IPS-15b (cell line): ENCODE results near the gene RFX8.
A peak's percentile ranks its signal among the peaks of the same experiment; 100 is the strongest.

Source experiments
- H3K27me3 ChIP-seq: one replicate; pipeline ENCODE4 v1.6.1; 2013; ENCODE audit warnings: low read length; ENCODE audit not compliant: control insufficient read depth, insufficient read depth
- H3K36me3 ChIP-seq: one replicate; pipeline ENCODE4 v1.6.1; 2013; ENCODE audit warnings: low read length; ENCODE audit not compliant: control insufficient read depth, insufficient read depth
- H3K4me1 ChIP-seq: one replicate; pipeline ENCODE4 v1.6.1; 2013; ENCODE audit warnings: mild to moderate bottlenecking, low read length; ENCODE audit not compliant: control insufficient read depth, insufficient read depth
- H3K4me3 ChIP-seq: one replicate; pipeline ENCODE4 v1.5.1; 2013; ENCODE audit warnings: low read depth, low read length
- H3K9ac ChIP-seq: one replicate; pipeline ENCODE4 v1.6.1; 2013; ENCODE audit warnings: low read depth, mild to moderate bottlenecking, low read length
- H3K9me3 ChIP-seq: one replicate; pipeline ENCODE4 v1.6.1; 2013; ENCODE audit warnings: mild to moderate bottlenecking, low read length; ENCODE audit not compliant: control insufficient read depth, insufficient read depth

RFX8 gene

GRCh38 chr2:101387151-101387834 is 87.6 kb downstream of the RFX8 start, which contains the start of gene CREG2:
TSS of gene CREG2 (minus strand) at chr2:101387503. CDS start at chr2:101387457, 46 bp downstream.
- no peaks in the 10 kb centered on the region for H3K9me3 ChIP-seq
- H3K4me3 ChIP-seq: peak within 1 kb of the TSS; percentile 89
- H3K9ac ChIP-seq: no peak within 1 kb of the TSS

GRCh38 chr2:101386599-101387150 is 88.2 kb downstream of the RFX8 start:
- H3K9ac ChIP-seq: no peak overlapping the region
- H3K9me3 ChIP-seq: no peaks in the 10 kb centered on the region
- peaks cover 29% of the 10 kb centered on the region for H3K27me3 ChIP-seq
- H3K4me3 ChIP-seq: peak overlapping the region; percentile 89
- no peaks in the 10 kb centered on the region for H3K4me1 ChIP-seq
- H3K36me3 ChIP-seq: no peaks in the 10 kb centered on the region

More at GRCh38 chr2:101387151-101387834, 87.6 kb downstream of the RFX8 start, which contains the start of gene CREG2:
- Histone ChIP-seq H3K36me3 (no peaks in the 10 kb centered on the region), H3K27me3 (peaks cover 29% of the 10 kb centered on the region), H3K4me1 (no peaks in the 10 kb centered on the region)

GRCh38 chr2:101383016-101383541 is 91.8 kb downstream of the RFX8 start:
- H3K9me3 ChIP-seq: no peaks in the 10 kb centered on the region
- H3K4me3 ChIP-seq: no peak overlapping the region
- H3K36me3 ChIP-seq: no peaks in the 10 kb centered on the region
- no peaks in the 10 kb centered on the region for H3K4me1 ChIP-seq
- H3K27me3 ChIP-seq: peaks cover 23% of the 10 kb centered on the region
- no peak overlapping the region for H3K9ac ChIP-seq

DNA sequence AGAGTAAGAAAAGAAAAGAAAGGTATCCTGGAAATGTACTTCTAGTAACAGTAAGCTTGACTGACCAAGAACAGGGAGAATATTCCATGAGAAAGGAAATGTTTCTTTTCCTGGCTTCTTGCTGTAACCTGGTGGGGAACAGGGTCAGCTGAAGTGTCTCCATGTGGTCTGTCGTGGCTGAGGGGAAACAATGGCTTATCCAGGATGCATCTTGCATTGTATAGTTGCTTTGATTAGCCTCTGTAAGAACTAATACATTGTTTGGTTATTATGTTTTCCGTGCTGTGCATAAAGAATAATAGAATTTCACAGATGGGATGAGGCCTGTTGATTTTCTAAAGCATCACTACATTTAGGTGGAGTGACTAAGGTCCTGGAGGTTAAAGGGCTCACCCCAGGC is 92.5 kb downstream of the RFX8 start:
- Histone ChIP-seq H3K9ac (no peak overlapping the region), H3K4me1 (no peaks in the 10 kb centered on the region), H3K9me3 (no peaks in the 10 kb centered on the region), H3K4me3 (no peak overlapping the region), H3K27me3 (peaks cover 16% of the 10 kb centered on the region), H3K36me3 (no peaks in the 10 kb centered on the region)

- Histone ChIP-seq H3K27me3 (peaks cover 1% of the 10 kb centered on the region), H3K9ac (no peak overlapping the region), H3K9me3 (no peaks in the 10 kb centered on the region), H3K4me3 (no peak overlapping the region), H3K36me3 (no peaks in the 10 kb centered on the region), H3K4me1 (no peaks in the 10 kb centered on the region)
Observed at GRCh38 chr2:101380376-101380775, 94.5 kb downstream of the RFX8 start.

DNA sequence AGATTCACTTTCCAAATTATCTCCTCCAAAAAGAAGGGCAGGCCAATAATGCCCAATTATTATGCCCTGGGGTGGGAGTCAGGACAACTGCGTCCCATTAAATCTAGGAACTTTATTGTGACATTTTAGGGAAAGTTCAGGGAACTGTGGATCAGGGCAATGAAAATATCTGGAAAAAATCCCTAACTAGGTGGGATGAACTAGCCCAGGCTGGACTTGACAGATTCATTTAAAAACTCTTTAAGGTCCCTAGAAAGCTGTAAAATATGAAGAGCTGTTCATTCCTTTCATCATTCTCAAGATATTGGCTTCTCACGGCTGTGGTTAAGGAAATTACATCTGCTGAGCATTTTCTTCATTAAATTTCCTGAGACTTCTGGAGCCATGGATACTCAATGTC is 95.8 kb downstream of the RFX8 start:
- Histone ChIP-seq H3K36me3 (no peaks in the 10 kb centered on the region), H3K4me1 (no peaks in the 10 kb centered on the region), H3K27me3 (no peaks in the 10 kb centered on the region), H3K9me3 (no peaks in the 10 kb centered on the region), H3K9ac (no peak overlapping the region), H3K4me3 (no peak overlapping the region)

DNA sequence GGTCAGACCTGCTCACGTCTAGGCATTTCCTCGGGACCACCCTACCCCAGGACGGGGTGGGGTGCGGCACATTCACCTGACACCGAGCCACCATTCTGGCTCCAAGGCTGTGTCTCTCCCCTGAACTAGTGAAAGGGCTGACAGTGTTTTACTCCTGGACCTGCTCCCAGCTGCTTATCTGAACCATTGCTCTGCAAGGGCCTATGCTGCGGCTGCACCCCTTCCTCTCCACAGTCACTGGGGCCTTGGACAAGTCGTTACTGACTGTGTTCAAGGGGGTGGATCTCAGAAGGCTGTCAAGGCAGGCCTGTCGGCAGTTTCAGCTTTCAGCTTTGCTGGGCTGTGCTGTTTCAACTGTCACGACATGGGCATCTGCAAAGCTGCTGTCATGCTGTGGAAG is 99.3 kb downstream of the RFX8 start:
- no peak overlapping the region for H3K4me3 ChIP-seq
- H3K9ac ChIP-seq: no peak overlapping the region
- no peaks in the 10 kb centered on the region for H3K36me3 ChIP-seq
- no peaks in the 10 kb centered on the region for H3K9me3 ChIP-seq
- H3K27me3 ChIP-seq: no peaks in the 10 kb centered on the region
- no peaks in the 10 kb centered on the region for H3K4me1 ChIP-seq

- Histone ChIP-seq H3K4me3 (no peak overlapping the region), H3K36me3 (no peaks in the 10 kb centered on the region), H3K27me3 (no peaks in the 10 kb centered on the region), H3K9me3 (no peaks in the 10 kb centered on the region), H3K4me1 (no peaks in the 10 kb centered on the region), H3K9ac (no peak overlapping the region)
Observed at GRCh38 chr2:101374821-101375561, 99.9 kb downstream of the RFX8 start.

- no peak overlapping the region for H3K4me3 ChIP-seq
- no peaks in the 10 kb centered on the region for H3K27me3 ChIP-seq
- no peaks in the 10 kb centered on the region for H3K9me3 ChIP-seq
- H3K9ac ChIP-seq: no peak overlapping the region
- no peaks in the 10 kb centered on the region for H3K4me1 ChIP-seq
- no peaks in the 10 kb centered on the region for H3K36me3 ChIP-seq
Observed at GRCh38 chr2:101372792-101373191, 102.1 kb downstream of the RFX8 start.

- Histone ChIP-seq H3K36me3 (no peaks in the 10 kb centered on the region), H3K4me3 (no peak overlapping the region), H3K4me1 (no peaks in the 10 kb centered on the region), H3K9me3 (no peaks in the 10 kb centered on the region), H3K27me3 (no peaks in the 10 kb centered on the region), H3K9ac (no peak overlapping the region)
Observed at GRCh38 chr2:101371636-101372035, 103.3 kb downstream of the RFX8 start.

- Histone ChIP-seq H3K9ac (no peak overlapping the region), H3K4me3 (no peak overlapping the region), H3K27me3 (no peaks in the 10 kb centered on the region), H3K4me1 (no peaks in the 10 kb centered on the region), H3K36me3 (no peaks in the 10 kb centered on the region), H3K9me3 (no peaks in the 10 kb centered on the region)
Observed at GRCh38 chr2:101369100-101369499, 105.8 kb downstream of the RFX8 start.
